HL-60 (cell line): Measurements from ENCODE around the gene KRT81.
"Not testable (repeated sequence)": the region's sequence is repeated elsewhere in the genome, so short reads cannot be mapped to it uniquely, and the experiment has no call there.

Experiments used
- CTCF ChIP-seq: IDR thresholded peaks from one replicate; pipeline ENCODE4 v1.5.1; 2011; ENCODE audit warnings: low read length, control low read depth, inconsistent platforms; ENCODE audit not compliant: insufficient read depth
- GABPA ChIP-seq: IDR thresholded peaks from 2 replicates; pipeline ENCODE4 v1.6.1; 2012; ENCODE audit warnings: low read depth
- POLR2AphosphoS5 ChIP-seq: IDR thresholded peaks from 2 replicates; pipeline ENCODE4 v1.6.1; 2012; ENCODE audit warnings: low read depth
- REST ChIP-seq: IDR thresholded peaks from 2 replicates; pipeline ENCODE4 v1.6.1; 2012; ENCODE audit warnings: low read depth; ENCODE audit not compliant: insufficient replicate concordance
- SPI1 ChIP-seq: IDR thresholded peaks from 2 replicates; pipeline ENCODE4 v1.6.1; 2012; ENCODE audit warnings: low read depth, mild to moderate bottlenecking, borderline replicate concordance

- TF ChIP-seq POLR2AphosphoS5, CTCF, REST, GABPA, SPI1: not testable (repeated sequence)
Observed at GRCh38 chr12:52240247-52240646, 51.1 kb downstream of the KRT81 start.
